H9 (cell line): ENCODE data around the gene MRFAP1. TPM values are rescaled to one million over a fixed set of nuclear protein-coding genes. Genes with fewer than 3 reads are reported as not detected.

ENCODE experiments used
- DNase-seq: peaks from one replicate; pipeline ENCODE4 v3.0.0-alpha.2; 2017
- H2AFZ ChIP-seq: one replicate; pipeline ENCODE4 v1.6.1; 2013; ENCODE audit warnings: mild to moderate bottlenecking, low read length, control low read depth, moderate library complexity
- H2AK5ac ChIP-seq: 2 replicates; pipeline ENCODE4 v1.6.1; 2013; ENCODE audit warnings: low read length, control low read depth, mixed read lengths; ENCODE audit not compliant: insufficient read length
- H2BK120ac ChIP-seq: one replicate; pipeline ENCODE4 v1.6.1; 2013; ENCODE audit warnings: low read depth, mild to moderate bottlenecking, low read length, control low read depth, inconsistent platforms; ENCODE audit not compliant: poor library complexity, severe bottlenecking
- H2BK12ac ChIP-seq: 2 replicates; pipeline ENCODE4 v1.6.1; 2013; ENCODE audit warnings: low read length, control low read depth, mixed read lengths, low read depth; ENCODE audit not compliant: insufficient read length
- H2BK15ac ChIP-seq: 2 replicates; pipeline ENCODE4 v1.6.1; 2013; ENCODE audit warnings: low read depth, low read length, control low read depth
- H2BK20ac ChIP-seq: one replicate; pipeline ENCODE4 v1.6.1; 2013; ENCODE audit warnings: low read depth, mild to moderate bottlenecking, low read length, control low read depth, inconsistent platforms; ENCODE audit not compliant: poor library complexity, severe bottlenecking
- H2BK5ac ChIP-seq: 2 replicates; pipeline ENCODE4 v1.6.1; 2013; ENCODE audit warnings: low read length, control low read depth, mixed read lengths; ENCODE audit not compliant: insufficient read length
- H3K14ac ChIP-seq: 2 replicates; pipeline ENCODE4 v1.6.1; 2013; ENCODE audit warnings: low read length, control low read depth; ENCODE audit not compliant: insufficient read depth
- H3K18ac ChIP-seq: 2 replicates; pipeline ENCODE4 v1.6.1; 2013; ENCODE audit warnings: low read depth, mild to moderate bottlenecking, mixed read lengths, low read length, control low read depth; ENCODE audit not compliant: insufficient read length
- H3K23ac ChIP-seq: 2 replicates; pipeline ENCODE4 v1.6.1; 2013; ENCODE audit warnings: low read length, control low read depth, mixed read lengths, low read depth; ENCODE audit not compliant: insufficient read length
- H3K23me2 ChIP-seq: 2 replicates; pipeline ENCODE4 v1.6.1; 2013; ENCODE audit warnings: low read depth, mild to moderate bottlenecking, mixed read lengths, low read length, control low read depth; ENCODE audit not compliant: insufficient read length, poor library complexity, severe bottlenecking
- H3K27ac ChIP-seq: 2 replicates; pipeline ENCODE4 v1.5.1; 2013; ENCODE audit warnings: low read length, control low read depth, mixed read lengths, low read depth; ENCODE audit not compliant: insufficient read length
- H3K27me3 ChIP-seq: 2 replicates; pipeline ENCODE4 v1.6.1; 2013; ENCODE audit warnings: low read length, control low read depth, inconsistent platforms; ENCODE audit not compliant: insufficient read depth
- H3K4ac ChIP-seq: 2 replicates; pipeline ENCODE4 v1.6.1; 2013; ENCODE audit warnings: low read depth, mild to moderate bottlenecking, control low read depth, inconsistent platforms, low read length, moderate library complexity
- H3K4me1 ChIP-seq: 2 replicates; pipeline ENCODE4 v1.6.1; 2013; ENCODE audit warnings: low read length, control low read depth, inconsistent platforms; ENCODE audit not compliant: insufficient read depth
- H3K4me2 ChIP-seq: 2 replicates; pipeline ENCODE4 v1.6.1; 2013; ENCODE audit warnings: low read length, control low read depth, mixed read lengths; ENCODE audit not compliant: insufficient read length, insufficient read depth
- H3K56ac ChIP-seq: 2 replicates; pipeline ENCODE4 v1.6.1; 2013; ENCODE audit warnings: low read depth, mild to moderate bottlenecking, mixed read lengths, low read length, control low read depth; ENCODE audit not compliant: insufficient read length
- H3K79me1 ChIP-seq: 2 replicates; pipeline ENCODE4 v1.6.1; 2013; ENCODE audit warnings: low read depth, mild to moderate bottlenecking, moderate library complexity, low read length, control low read depth, inconsistent platforms; ENCODE audit not compliant: insufficient read depth, poor library complexity, severe bottlenecking
- H3K79me2 ChIP-seq: 2 replicates; pipeline ENCODE4 v1.6.1; 2013; ENCODE audit warnings: low read length, control low read depth, inconsistent platforms; ENCODE audit not compliant: insufficient read depth
- H3K9ac ChIP-seq: 2 replicates; pipeline ENCODE4 v1.6.1; 2013; ENCODE audit warnings: low read length, control low read depth, mixed read lengths; ENCODE audit not compliant: insufficient read length; ENCODE audit errors: extremely low read depth
- H3K9me3 ChIP-seq: one replicate; pipeline ENCODE4 v1.6.1; 2013; ENCODE audit warnings: low read depth, low read length, inconsistent platforms; ENCODE audit not compliant: control insufficient read depth
- H3T11ph ChIP-seq: one replicate; pipeline ENCODE4 v1.6.1; 2013; ENCODE audit warnings: mild to moderate bottlenecking, low read length, control low read depth, inconsistent platforms
- H4K20me1 ChIP-seq: one replicate; pipeline ENCODE4 v1.6.1; 2013; ENCODE audit not compliant: control insufficient read depth, insufficient read length, insufficient read depth
- H4K5ac ChIP-seq: 2 replicates; pipeline ENCODE4 v1.6.1; 2013; ENCODE audit warnings: low read depth, mild to moderate bottlenecking, mixed read lengths, low read length, control low read depth; ENCODE audit not compliant: insufficient read length
- H4K8ac ChIP-seq: replicated peaks from 2 replicates; pipeline ENCODE4 v1.6.1; 2013; ENCODE audit warnings: low read length, control low read depth, mixed read lengths, low read depth; ENCODE audit not compliant: insufficient read length
- H4K91ac ChIP-seq: 2 replicates; pipeline ENCODE4 v1.6.1; 2013; ENCODE audit warnings: low read depth, mild to moderate bottlenecking, moderate library complexity, mixed read lengths, low read length, control low read depth; ENCODE audit not compliant: insufficient read length
- H3K27ac Mint-ChIP-seq, 3 experiments: 2 replicates in 2 of 3; 3 replicates in 1 of 3; pipeline ENCODE4 v1.8.0; 2020 to 2021; ENCODE audit warnings: mixed read lengths in 3 of 3, mild to moderate bottlenecking in 1 of 3, moderate library complexity in 1 of 3
- H3K27me3 Mint-ChIP-seq: 2 replicates; pipeline ENCODE4 v1.8.0; 2021; ENCODE audit warnings: low read depth, mild to moderate bottlenecking, moderate library complexity, mixed read lengths
- H3K36me3 Mint-ChIP-seq, 3 experiments: 2 replicates in 2 of 3; 3 replicates in 1 of 3; pipeline ENCODE4 v1.8.0; 2020 to 2021; ENCODE audit warnings: low read depth in 3 of 3, mixed read lengths in 3 of 3; ENCODE audit not compliant: insufficient read depth in 1 of 3
- H3K4me1 Mint-ChIP-seq, 2 experiments: 2 replicates each; pipeline ENCODE4 v1.8.0; 2020; ENCODE audit warnings: mixed read lengths in 2 of 2
- H3K4me3 Mint-ChIP-seq, 2 experiments: 2 replicates in 1 of 2; 3 replicates in 1 of 2; pipeline ENCODE4 v1.8.0; 2020 to 2021; ENCODE audit warnings: mild to moderate bottlenecking in 2 of 2, mixed read lengths in 2 of 2, moderate library complexity in 1 of 2
- H3K9me3 Mint-ChIP-seq, 2 experiments: 2 replicates in 1 of 2; 3 replicates in 1 of 2; pipeline ENCODE4 v1.8.0; 2020; ENCODE audit warnings: mild to moderate bottlenecking in 2 of 2, mixed read lengths in 2 of 2, moderate library complexity in 1 of 2
- CTCF ChIP-seq: fragments of 200-600 bp; sonication (generic); conservative IDR thresholded peaks from 3 replicates; pipeline ENCODE4 v1.8.0; 2021; ENCODE audit warnings: antibody characterized with exemption, mild to moderate bottlenecking
- WGBS: extraction: QIAGEN DNeasy Blood & Tissue Kit; methylation state at CpG from one replicate; pipeline ENCODE4 v1.1.7; 2013; ENCODE audit warnings: missing lambda C conversion rate, low lambda C conversion rate, mixed read lengths; ENCODE audit not compliant: insufficient read length; ENCODE audit errors: extremely low coverage; 5-methylcytosine and 5-hydroxymethylcytosine counted together
- total RNA-seq: library from RNA; stranded (reverse); gene quantifications from 2 replicates; pipeline ENCODE4 v1.2.1, GENCODE V29; 2021

Gene MRFAP1
- total RNA-seq, 1 experiment from 2014 or later = 328 TPM

GRCh38 chr4:6676722-6677558 is 36.5 kb downstream of the MRFAP1 start:
- Mint-ChIP-seq H3K4me1 (peaks cover 29 to 33% of the 10 kb centered on the region in 2 experiments), H3K4me3 (peak overlapping the region; percentile 90 to 94), H3K9me3 (peaks cover 6% of the 10 kb centered on the region in 2 experiments; a peak in 3 of 5 replicates), H3K36me3 (peaks cover 31 to 36% (median 32%) of the 10 kb centered on the region in 3 experiments), H3K27ac (no peak overlapping the region; a peak in 1 of 7 replicates), H3K27me3 (peaks cover 15% of the 10 kb centered on the region)
- H3K9me3 ChIP-seq = no peaks in the 10 kb centered on the region
- peaks cover 5% of the 10 kb centered on the region for H3K4me1 ChIP-seq
- no peak overlapping the region for H4K5ac ChIP-seq
- no CpG with 5 or more reads among the region's 21 CpGs for WGBS
- no peak overlapping the region for H2AK5ac ChIP-seq
- TF ChIP-seq CTCF = no peak
- H4K20me1 ChIP-seq = no peaks in the 10 kb centered on the region
- no peak overlapping the region for H2BK20ac ChIP-seq
- peaks cover 5% of the 10 kb centered on the region for H3K23me2 ChIP-seq
- H2BK120ac ChIP-seq = no peak overlapping the region
- H4K8ac ChIP-seq = no peak overlapping the region
- H3K23ac ChIP-seq = no peak overlapping the region
- no peak for DNase-seq
- H3K4me2 ChIP-seq = no peak overlapping the region
- H3K9ac ChIP-seq = no peak overlapping the region
- H3K79me1 ChIP-seq = peaks cover 6% of the 10 kb centered on the region
- no peak overlapping the region for H3K4ac ChIP-seq
- H3K27me3 ChIP-seq = no peaks in the 10 kb centered on the region; the same call in 1 of the 2 replicates
- no peak overlapping the region for H3K56ac ChIP-seq
- no peak overlapping the region for H2BK12ac ChIP-seq
- H2BK15ac ChIP-seq = no peak overlapping the region
- no peak overlapping the region for H2BK5ac ChIP-seq
- peaks cover 12% of the 10 kb centered on the region; the same call in 1 of the 2 replicates for H3K79me2 ChIP-seq
- H4K91ac ChIP-seq = no peak overlapping the region
- no peak overlapping the region for H2AFZ ChIP-seq
- no peak overlapping the region for H3K14ac ChIP-seq
- H3K18ac ChIP-seq = no peak overlapping the region
- no peak overlapping the region for H3T11ph ChIP-seq
- H3K27ac ChIP-seq = no peak overlapping the region
